ENCODE data around the gene DENND6B.

The DENND6B gene

DNA sequence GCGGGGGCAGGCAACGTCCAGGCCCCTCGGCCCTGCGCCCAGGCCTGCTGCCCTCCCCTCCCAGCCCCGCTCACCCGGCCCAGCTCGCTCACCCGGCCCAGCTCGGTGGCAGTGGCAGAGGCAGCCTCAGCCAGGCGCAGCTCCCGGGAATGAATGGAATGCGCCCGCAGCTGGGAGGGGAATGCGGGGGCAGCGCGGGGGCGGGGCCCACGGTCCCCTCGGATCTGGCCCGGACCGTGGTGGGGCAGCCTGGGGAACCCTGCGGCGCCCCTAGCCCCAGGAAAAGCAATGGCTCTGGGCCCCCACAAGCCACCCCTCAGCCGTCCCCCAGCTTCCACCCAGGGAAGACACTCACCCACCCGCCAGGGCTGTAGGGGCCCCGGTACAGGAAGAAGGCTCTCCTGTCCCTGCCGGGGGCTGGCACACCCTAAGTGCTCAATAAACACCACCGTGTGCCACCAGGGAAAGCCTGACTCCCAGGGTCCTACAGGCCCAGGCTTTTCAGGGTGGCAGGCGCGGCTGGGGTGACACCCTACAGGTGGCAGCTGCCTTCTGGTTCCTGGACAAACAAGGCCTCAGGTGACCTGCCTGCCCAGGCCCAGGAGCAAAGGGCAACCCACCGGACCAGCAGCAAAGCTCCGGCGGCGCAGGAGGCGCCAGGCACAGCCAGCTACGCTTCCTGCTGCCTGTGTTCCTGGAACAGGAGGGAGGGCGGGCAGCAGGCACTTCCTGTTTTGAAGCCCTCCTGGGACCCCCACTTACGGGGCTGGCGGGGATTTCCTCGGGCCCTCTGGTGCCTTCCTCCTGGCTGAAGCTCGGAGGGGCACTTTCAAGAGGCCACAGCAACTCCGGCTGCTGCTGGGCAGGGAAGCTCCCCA is 33.1 kb downstream of the DENND6B start:
- H3K4me3 ChIP-seq (ENCODE audit: low read depth, low read length) = no peak overlapping the region
- DNase-seq (ENCODE audit: low read depth) = peak; percentile 59
- TF ChIP-seq MYC (IDR thresholded peaks at IDR 0.05; ENCODE audit: low read depth, low read length) (no peak), POLR2A (IDR thresholded peaks at IDR 0.05; ENCODE audit: extremely low read depth, insufficient read length) (no peak)
- TF ChIP-seq, protein P1, sequence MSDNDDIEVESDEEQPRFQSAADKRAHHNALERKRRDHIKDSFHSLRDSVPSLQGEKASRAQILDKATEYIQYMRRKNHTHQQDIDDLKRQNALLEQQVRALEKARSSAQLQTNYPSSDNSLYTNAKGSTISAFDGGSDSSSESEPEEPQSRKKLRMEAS (IDR thresholded peaks at IDR 0.05; ENCODE audit: low read depth, low read length) = no peak
- TF ChIP-seq, protein P2, sequence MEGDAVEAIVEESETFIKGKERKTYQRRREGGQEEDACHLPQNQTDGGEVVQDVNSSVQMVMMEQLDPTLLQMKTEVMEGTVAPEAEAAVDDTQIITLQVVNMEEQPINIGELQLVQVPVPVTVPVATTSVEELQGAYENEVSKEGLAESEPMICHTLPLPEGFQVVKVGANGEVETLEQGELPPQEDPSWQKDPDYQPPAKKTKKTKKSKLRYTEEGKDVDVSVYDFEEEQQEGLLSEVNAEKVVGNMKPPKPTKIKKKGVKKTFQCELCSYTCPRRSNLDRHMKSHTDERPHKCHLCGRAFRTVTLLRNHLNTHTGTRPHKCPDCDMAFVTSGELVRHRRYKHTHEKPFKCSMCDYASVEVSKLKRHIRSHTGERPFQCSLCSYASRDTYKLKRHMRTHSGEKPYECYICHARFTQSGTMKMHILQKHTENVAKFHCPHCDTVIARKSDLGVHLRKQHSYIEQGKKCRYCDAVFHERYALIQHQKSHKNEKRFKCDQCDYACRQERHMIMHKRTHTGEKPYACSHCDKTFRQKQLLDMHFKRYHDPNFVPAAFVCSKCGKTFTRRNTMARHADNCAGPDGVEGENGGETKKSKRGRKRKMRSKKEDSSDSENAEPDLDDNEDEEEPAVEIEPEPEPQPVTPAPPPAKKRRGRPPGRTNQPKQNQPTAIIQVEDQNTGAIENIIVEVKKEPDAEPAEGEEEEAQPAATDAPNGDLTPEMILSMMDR (IDR thresholded peaks at IDR 0.05; ENCODE audit: low read depth, low read length) = no peak

DNA sequence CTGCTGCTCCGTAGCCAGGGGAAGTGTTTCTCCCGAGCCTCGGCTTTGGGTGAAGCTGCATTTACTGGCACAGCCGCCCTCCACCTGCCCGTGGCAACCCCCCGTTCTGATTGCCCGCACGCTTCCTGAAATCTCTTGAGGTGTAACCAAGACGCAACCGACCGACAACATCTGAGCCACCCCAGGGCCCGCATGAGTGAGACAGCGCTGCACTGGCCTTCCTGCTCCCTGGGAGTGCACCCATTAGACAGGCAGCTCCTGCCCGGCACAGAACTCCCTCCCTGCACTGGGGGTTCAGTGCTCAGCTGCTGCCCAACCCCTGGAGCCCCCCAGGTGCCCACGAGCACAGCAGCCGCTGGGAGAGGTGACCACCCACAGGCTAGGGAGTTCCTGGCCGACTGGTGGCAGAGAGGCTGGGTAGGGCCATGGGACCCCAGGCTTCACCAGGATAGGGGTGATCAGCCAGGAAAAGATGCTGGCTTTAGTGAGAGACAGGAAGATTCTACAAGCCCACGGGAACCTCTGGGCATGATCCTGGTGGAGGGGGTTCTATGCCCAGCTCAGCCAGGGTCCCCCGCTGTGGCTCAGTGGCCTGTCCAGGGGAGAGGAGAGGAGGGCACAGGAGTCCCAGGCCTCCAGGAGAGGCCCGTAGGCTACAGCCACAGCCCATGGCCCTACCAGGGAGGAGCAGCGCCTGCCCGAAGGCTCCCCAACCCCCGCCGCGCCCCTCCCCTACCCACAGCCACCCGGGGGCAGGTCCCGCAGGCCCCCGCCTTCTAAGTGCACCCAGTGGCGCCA is 34.0 kb downstream of the DENND6B start:
- TF ChIP-seq POLR2A (IDR thresholded peaks at IDR 0.05; ENCODE audit: extremely low read depth, insufficient read length) (no peak), MYC (IDR thresholded peaks at IDR 0.05; ENCODE audit: low read depth, low read length) (no peak)
- TF ChIP-seq, protein P1 (IDR thresholded peaks at IDR 0.05; ENCODE audit: low read depth, low read length) = no peak
- TF ChIP-seq, protein P2 (IDR thresholded peaks at IDR 0.05; ENCODE audit: low read depth, low read length) = no peak
- H3K4me3 ChIP-seq (ENCODE audit: low read depth, low read length) = no peak overlapping the region
- no peak for DNase-seq (ENCODE audit: low read depth)

DNA sequence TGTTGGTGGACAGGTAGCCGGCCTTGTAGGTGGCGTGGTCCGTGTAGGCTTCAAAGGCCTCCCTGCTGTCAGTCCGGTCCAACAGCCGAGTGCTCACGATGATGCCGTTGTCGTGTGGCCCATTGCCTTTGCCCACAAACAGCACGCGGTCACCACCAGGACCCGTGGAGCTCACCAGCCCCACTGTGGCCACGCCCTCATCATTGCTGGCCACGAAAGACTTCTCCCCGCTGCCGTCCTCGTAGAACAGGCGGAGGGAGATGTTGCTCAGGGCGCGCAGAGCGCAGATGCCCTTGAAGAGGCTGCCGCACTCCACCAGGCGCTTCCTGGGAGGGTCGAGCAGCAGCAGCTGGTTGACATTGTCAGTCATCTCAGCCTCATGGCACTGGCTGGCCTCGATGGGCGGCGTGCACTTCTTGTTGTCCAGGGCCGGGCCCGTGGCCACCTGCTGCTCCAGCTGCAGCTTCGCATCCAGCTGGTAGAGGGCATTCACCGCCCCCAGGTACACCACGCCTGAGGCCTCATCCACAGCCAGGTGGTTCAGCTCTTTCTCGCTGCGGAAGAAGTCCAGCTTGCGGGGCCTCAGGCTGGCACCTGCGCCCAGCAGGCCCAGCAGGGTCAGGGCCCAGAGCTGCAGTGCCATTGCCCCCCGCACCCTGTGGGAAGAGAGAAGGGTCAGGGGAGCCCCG is 36.7 kb downstream of the DENND6B start:
- no peak for TF ChIP-seq POLR2A (IDR thresholded peaks at IDR 0.05; ENCODE audit: extremely low read depth, insufficient read length)
- H3K4me3 ChIP-seq (ENCODE audit: low read depth, low read length) = no peak overlapping the region
- no peak for DNase-seq (ENCODE audit: low read depth)

DNA sequence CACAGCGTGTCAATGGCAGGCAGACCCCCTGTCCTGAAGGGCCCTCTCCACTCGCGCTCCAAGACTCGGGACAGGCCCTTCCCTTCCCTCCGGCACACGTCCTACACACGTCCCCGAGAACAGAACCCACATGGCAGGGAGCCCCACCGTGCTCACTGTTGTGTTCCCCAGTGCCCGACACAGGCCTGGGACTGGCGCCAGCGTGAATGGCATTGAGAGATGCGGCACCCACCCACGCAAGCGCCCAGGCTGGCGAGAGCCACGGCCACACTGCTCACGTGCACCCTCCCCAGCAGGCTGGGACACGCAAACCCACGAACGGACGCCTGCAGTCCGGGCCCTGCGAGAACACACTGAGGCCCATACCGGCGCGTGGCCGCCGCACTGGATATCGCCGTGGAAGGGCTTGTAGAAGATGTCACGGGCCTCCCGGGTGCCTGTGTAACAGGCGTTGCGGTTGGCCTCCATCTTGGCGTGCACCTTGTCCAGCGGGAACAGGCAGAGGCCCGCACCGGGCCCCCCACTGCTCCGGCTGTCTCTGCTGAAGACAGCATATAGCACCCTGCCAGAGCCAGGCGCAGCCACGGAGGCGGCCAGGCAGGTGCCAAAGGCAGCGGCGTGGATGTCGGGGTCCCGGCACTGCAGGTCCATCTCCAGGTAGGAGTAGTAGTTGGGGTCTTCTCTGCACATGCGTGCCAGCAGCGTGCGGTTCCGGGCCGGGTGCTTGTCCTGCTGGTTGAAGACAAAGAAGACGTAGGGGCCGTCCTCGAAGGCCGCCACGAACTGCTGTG is 37.5 kb downstream of the DENND6B start:
- TF ChIP-seq POLR2A (IDR thresholded peaks at IDR 0.05; ENCODE audit: extremely low read depth, insufficient read length) (no peak), MYC (IDR thresholded peaks at IDR 0.05; ENCODE audit: low read depth, low read length) (no peak)
- TF ChIP-seq, protein P2 (IDR thresholded peaks at IDR 0.05; ENCODE audit: low read depth, low read length) = no peak
- TF ChIP-seq, protein P1 (IDR thresholded peaks at IDR 0.05; ENCODE audit: low read depth, low read length) = no peak
- DNase-seq (ENCODE audit: low read depth) = no peak
- H3K4me3 ChIP-seq (ENCODE audit: low read depth, low read length) = no peak overlapping the region

DNA sequence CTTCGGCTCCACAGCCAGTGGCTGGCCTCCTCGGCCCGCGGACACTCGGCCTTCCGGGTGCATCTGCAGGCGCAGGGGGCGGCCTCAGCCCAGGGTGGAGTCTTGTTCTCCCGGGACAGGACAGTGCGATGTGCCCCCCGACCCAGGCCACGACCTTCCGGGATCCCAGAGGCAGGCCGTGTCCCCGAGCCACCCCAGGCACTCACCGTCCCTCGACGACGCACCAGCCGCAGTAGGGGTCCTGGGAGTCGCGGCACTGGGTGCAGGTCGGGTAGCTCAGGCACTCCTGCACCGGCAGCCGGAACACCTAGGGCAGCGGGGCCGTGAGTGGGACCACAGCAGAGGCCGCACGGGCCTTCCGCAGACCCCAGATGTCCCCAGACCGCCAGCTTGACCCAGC is 39.1 kb downstream of the DENND6B start:
- TF ChIP-seq, protein P1 (IDR thresholded peaks at IDR 0.05; ENCODE audit: low read depth, low read length) = no peak
- TF ChIP-seq MYC (IDR thresholded peaks at IDR 0.05; ENCODE audit: low read depth, low read length) (no peak), POLR2A (IDR thresholded peaks at IDR 0.05; ENCODE audit: extremely low read depth, insufficient read length) (no peak)
- TF ChIP-seq, protein P2 (IDR thresholded peaks at IDR 0.05; ENCODE audit: low read depth, low read length) = no peak
- DNase-seq (ENCODE audit: low read depth) = no peak
- no peak overlapping the region for H3K4me3 ChIP-seq (ENCODE audit: low read depth, low read length)
